ENCODE data around the gene STC2.

The STC2 gene

DNA sequence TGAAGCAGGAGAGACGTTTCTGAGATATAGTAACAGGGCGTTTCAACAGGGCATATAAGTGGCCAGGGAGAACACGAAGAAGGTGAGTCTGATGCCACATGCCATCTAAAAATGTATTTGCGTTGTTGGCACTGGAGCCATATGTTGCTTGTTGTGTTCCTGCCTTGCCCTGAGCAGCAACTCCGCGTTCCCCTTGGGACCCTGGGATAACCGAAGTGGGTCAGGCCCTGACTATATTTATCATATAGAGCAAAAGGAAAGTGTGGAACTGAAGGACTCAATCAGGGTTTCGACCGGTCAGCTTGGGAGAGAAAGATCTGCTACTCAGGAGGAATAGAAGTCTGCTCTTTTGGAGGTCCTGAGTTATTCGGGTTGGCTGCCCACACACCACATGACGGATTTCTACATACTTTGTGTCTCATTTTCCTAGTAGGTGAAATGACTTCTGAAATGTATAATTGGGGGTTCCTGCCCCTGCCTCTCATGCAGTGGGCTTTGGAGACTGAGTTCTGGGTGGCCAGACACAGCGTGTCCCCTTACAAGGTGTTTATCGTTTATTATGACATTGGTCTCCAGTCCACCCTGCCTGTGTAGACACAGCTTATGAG lies 3.0 kb downstream of the STC2 start:
- Histone ChIP-seq H2BK15ac (ENCODE audit: low read length) (no peak overlapping the region), H3K14ac (ENCODE audit: low read length) (no peak overlapping the region), H3K4me2 (ENCODE audit: insufficient read depth, low read length, poor library complexity, severe bottlenecking) (no peak overlapping the region), H3K9me3 (replicated peaks in 1 of 2; ENCODE audit: control insufficient read depth in 2 of 2, insufficient read depth in 1 of 2, low read depth in 1 of 2, low read length in 2 of 2) (no peaks in the 10 kb centered on the region), H3K79me1 (ENCODE audit: low read depth, low read length) (no peaks in the 10 kb centered on the region), H3K4ac (ENCODE audit: low read length) (no peak overlapping the region), H4K8ac (ENCODE audit: low read depth, low read length) (no peak overlapping the region), H3K27ac (replicated peaks; ENCODE audit: low read length) (no peak overlapping the region), H3K4me3 (ENCODE audit: low read length in 2 of 2) (no peak overlapping the region), H2AK5ac (ENCODE audit: low read depth, low read length) (no peak overlapping the region), H2BK5ac (ENCODE audit: low read length) (no peak overlapping the region), H3K9ac (ENCODE audit: low read depth, low read length, poor library complexity) (no peak overlapping the region), H2BK120ac (ENCODE audit: low read depth, low read length) (no peak overlapping the region), H3K23ac (ENCODE audit: low read depth, low read length, poor library complexity) (no peak overlapping the region), H4K91ac (ENCODE audit: low read depth, low read length, poor library complexity) (no peak overlapping the region), H2AFZ (ENCODE audit: low read length) (no peak overlapping the region), H3K18ac (ENCODE audit: low read length) (no peak overlapping the region), H3K4me1 (ENCODE audit: control insufficient read depth in 2 of 2, insufficient read depth in 1 of 2, low read depth in 1 of 2, low read length in 2 of 2) (peaks cover 10 to 22% of the 10 kb centered on the region in 2 donors), H3K27me3 (ENCODE audit: control insufficient read depth in 3 of 3, insufficient read depth in 3 of 3, low read depth in 1 of 3, low read length in 3 of 3) (peaks cover 3 to 63% (median 27%) of the 10 kb centered on the region in 3 experiments), H3K36me3 (replicated peaks in 1 of 2; ENCODE audit: control insufficient read depth in 2 of 2, insufficient read depth in 2 of 2, low read length in 2 of 2) (peaks cover 10 to 20% of the 10 kb centered on the region in 2 donors), H2BK12ac (ENCODE audit: low read length) (no peak overlapping the region)
- WGBS, 2 donors (ENCODE audit: extremely low coverage in 2 of 2, insufficient read length in 2 of 2, insufficient replicate concordance in 1 of 2) = no CpG with 5 or more reads among the region's 13 CpGs
- no peak for DNase-seq (ENCODE audit: low spot score)

DNA sequence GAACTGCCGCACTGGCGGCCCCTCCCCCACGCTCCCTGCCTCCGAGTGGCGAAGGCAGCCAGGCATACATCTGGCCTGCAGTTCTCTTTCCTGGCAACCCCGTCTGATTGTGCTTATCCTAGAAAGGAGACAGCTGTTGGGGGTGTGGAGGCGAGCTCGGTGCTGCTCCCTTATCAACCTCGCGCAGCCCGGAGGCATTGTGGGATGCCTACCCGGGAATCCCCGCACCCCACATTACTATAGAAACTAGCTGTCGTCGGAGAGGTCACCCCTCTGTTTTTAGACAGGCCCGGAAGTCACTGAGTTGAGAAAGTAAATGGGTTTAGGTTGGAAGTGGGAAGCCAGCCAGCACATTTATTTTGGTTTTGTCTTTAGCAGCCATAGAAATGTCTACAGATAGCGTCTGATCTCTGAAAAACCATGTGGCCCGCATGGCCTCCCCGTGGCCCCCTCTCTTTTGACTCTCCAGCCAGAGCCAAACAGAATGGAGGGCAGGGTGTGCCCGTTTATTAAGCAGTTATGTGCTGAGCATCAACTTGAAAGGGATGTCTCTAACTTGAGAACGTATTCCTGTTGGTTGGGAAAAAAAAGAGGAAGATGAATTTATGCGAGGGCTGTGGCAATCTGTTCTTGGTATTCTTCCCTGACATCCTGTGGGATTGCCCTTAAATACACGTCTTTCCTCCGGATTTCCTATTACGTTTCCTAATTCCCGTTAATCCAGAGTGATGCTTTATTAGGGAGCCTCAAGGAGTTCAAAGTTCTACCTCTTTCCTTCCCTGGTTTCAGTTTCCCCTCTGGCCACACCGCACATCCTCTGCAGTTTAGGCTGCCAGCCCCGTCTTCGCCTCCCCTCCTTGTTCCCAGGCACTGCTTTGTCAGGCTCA lies 3.9 kb downstream of the STC2 start:
- Histone ChIP-seq H3K23ac (ENCODE audit: low read depth, low read length, poor library complexity) (no peak overlapping the region), H4K8ac (ENCODE audit: low read depth, low read length) (no peak overlapping the region), H2AK5ac (ENCODE audit: low read depth, low read length) (no peak overlapping the region), H3K27me3 (ENCODE audit: control insufficient read depth in 3 of 3, insufficient read depth in 3 of 3, low read depth in 1 of 3, low read length in 3 of 3) (peaks cover 3 to 57% (median 23%) of the 10 kb centered on the region in 3 experiments), H2BK120ac (ENCODE audit: low read depth, low read length) (no peak overlapping the region), H2BK12ac (ENCODE audit: low read length) (no peak overlapping the region), H3K4me3 (ENCODE audit: low read length in 2 of 2) (no peak overlapping the region), H3K36me3 (replicated peaks in 1 of 2; ENCODE audit: control insufficient read depth in 2 of 2, insufficient read depth in 2 of 2, low read length in 2 of 2) (peaks cover 10 to 25% of the 10 kb centered on the region in 2 donors), H3K9ac (ENCODE audit: low read depth, low read length, poor library complexity) (no peak overlapping the region), H3K4ac (ENCODE audit: low read length) (no peak overlapping the region), H3K27ac (replicated peaks; ENCODE audit: low read length) (no peak overlapping the region), H3K9me3 (replicated peaks in 1 of 2; ENCODE audit: control insufficient read depth in 2 of 2, insufficient read depth in 1 of 2, low read depth in 1 of 2, low read length in 2 of 2) (no peaks in the 10 kb centered on the region), H2AFZ (ENCODE audit: low read length) (no peak overlapping the region), H3K18ac (ENCODE audit: low read length) (no peak overlapping the region), H4K91ac (ENCODE audit: low read depth, low read length, poor library complexity) (no peak overlapping the region), H2BK5ac (ENCODE audit: low read length) (no peak overlapping the region), H3K4me2 (ENCODE audit: insufficient read depth, low read length, poor library complexity, severe bottlenecking) (no peak overlapping the region), H3K79me1 (ENCODE audit: low read depth, low read length) (no peaks in the 10 kb centered on the region), H2BK15ac (ENCODE audit: low read length) (no peak overlapping the region), H3K4me1 (ENCODE audit: control insufficient read depth in 2 of 2, insufficient read depth in 1 of 2, low read depth in 1 of 2, low read length in 2 of 2) (peaks cover 9 to 21% of the 10 kb centered on the region in 2 donors), H3K14ac (ENCODE audit: low read length) (no peak overlapping the region)
- WGBS, 2 donors (ENCODE audit: extremely low coverage in 2 of 2, insufficient read length in 2 of 2, insufficient replicate concordance in 1 of 2) = no CpG with 5 or more reads among the region's 29 CpGs
- DNase-seq (ENCODE audit: low spot score) = no peak

DNA sequence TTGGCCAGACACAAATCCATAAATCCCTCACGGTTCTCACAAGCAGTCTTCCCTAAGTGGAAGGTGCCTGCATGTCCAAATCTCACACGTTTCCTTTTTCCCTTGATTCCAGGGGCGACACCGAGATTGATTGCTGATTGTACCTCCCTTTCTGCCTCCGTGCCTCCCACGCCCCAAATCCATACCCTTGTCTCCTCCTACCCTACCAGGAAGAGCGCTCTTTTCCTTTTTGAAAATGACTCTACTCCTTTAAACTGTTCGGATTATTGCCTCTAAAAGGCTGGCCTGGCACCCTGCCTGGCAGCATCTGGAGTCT lies 4.5 kb downstream of the STC2 start:
- Histone ChIP-seq H2BK15ac (ENCODE audit: low read length) (no peak overlapping the region), H3K4ac (ENCODE audit: low read length) (no peak overlapping the region), H2AFZ (ENCODE audit: low read length) (no peak overlapping the region), H3K36me3 (replicated peaks in 1 of 2; ENCODE audit: control insufficient read depth in 2 of 2, insufficient read depth in 2 of 2, low read length in 2 of 2) (peaks cover 10 to 27% of the 10 kb centered on the region in 2 donors), H3K79me1 (ENCODE audit: low read depth, low read length) (no peaks in the 10 kb centered on the region), H4K91ac (ENCODE audit: low read depth, low read length, poor library complexity) (no peak overlapping the region), H2BK12ac (ENCODE audit: low read length) (no peak overlapping the region), H3K4me2 (ENCODE audit: insufficient read depth, low read length, poor library complexity, severe bottlenecking) (no peak overlapping the region), H3K27me3 (ENCODE audit: control insufficient read depth in 3 of 3, insufficient read depth in 3 of 3, low read depth in 1 of 3, low read length in 3 of 3) (peaks cover 3 to 51% (median 20%) of the 10 kb centered on the region in 3 experiments), H3K14ac (ENCODE audit: low read length) (no peak overlapping the region), H3K9ac (ENCODE audit: low read depth, low read length, poor library complexity) (no peak overlapping the region), H2BK120ac (ENCODE audit: low read depth, low read length) (no peak overlapping the region), H3K4me3 (ENCODE audit: low read length in 2 of 2) (no peak overlapping the region), H3K18ac (ENCODE audit: low read length) (no peak overlapping the region), H3K4me1 (ENCODE audit: control insufficient read depth in 2 of 2, insufficient read depth in 1 of 2, low read depth in 1 of 2, low read length in 2 of 2) (peaks cover 8 to 15% of the 10 kb centered on the region in 2 donors), H3K23ac (ENCODE audit: low read depth, low read length, poor library complexity) (no peak overlapping the region), H4K8ac (ENCODE audit: low read depth, low read length) (no peak overlapping the region), H3K27ac (replicated peaks; ENCODE audit: low read length) (no peak overlapping the region), H2AK5ac (ENCODE audit: low read depth, low read length) (no peak overlapping the region), H2BK5ac (ENCODE audit: low read length) (no peak overlapping the region), H3K9me3 (replicated peaks in 1 of 2; ENCODE audit: control insufficient read depth in 2 of 2, insufficient read depth in 1 of 2, low read depth in 1 of 2, low read length in 2 of 2) (no peaks in the 10 kb centered on the region)
- no peak for DNase-seq (ENCODE audit: low spot score)
- no CpG with 5 or more reads among the region's 8 CpGs for WGBS, 2 donors (ENCODE audit: extremely low coverage in 2 of 2, insufficient read length in 2 of 2, insufficient replicate concordance in 1 of 2)

DNA sequence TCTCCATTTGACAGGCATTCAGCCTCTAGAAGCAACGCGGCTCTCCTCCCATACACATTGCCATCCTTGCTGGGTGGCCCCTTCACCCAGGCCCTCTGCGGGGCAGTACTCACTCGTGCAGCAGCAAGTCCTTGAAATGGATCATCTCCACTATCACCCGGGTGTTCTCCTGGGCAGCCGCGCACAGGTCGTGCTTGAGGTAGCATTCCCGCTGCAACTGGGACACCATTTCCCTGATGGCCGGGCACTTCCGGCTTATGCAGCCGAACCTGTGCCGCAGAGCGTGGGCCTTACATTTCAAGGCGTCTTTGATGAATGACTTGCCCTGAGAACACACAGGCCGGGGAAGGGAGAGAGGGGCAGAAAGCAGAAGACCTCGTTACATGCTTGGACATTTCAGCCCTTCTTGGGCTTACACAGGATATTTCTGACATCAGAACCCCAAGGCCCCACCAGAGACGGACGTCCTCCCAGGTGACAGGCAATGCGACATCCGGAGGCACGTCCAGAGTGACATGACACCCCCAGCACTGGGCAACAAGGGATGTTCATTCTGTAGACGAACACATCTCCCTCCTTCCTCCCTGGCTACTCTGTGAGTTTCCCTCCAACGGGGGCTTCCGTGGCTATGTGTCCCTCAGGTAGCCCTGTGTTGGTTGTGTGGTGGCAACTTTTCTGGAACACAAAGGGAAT lies 5.0 kb downstream of the STC2 start:
- H3K27ac ChIP-seq (replicated peaks; ENCODE audit: low read length) = no peak overlapping the region
- no peak overlapping the region for H3K14ac ChIP-seq (ENCODE audit: low read length)
- H3K23ac ChIP-seq (ENCODE audit: low read depth, low read length, poor library complexity) = peak overlapping the region; percentile 67
- H3K4me3 ChIP-seq (ENCODE audit: low read length in 2 of 2) = no peak overlapping the region
- H3K27me3 ChIP-seq (ENCODE audit: control insufficient read depth in 3 of 3, insufficient read depth in 3 of 3, low read depth in 1 of 3, low read length in 3 of 3) = peaks cover 3 to 46% (median 19%) of the 10 kb centered on the region in 3 experiments
- no peak overlapping the region for H4K91ac ChIP-seq (ENCODE audit: low read depth, low read length, poor library complexity)
- H3K9me3 ChIP-seq (replicated peaks in 1 of 2; ENCODE audit: control insufficient read depth in 2 of 2, insufficient read depth in 1 of 2, low read depth in 1 of 2, low read length in 2 of 2) = no peaks in the 10 kb centered on the region
- no peak overlapping the region for H3K4ac ChIP-seq (ENCODE audit: low read length)
- no peak for DNase-seq (ENCODE audit: low spot score)
- no peak overlapping the region for H3K9ac ChIP-seq (ENCODE audit: low read depth, low read length, poor library complexity)
- H3K4me2 ChIP-seq (ENCODE audit: insufficient read depth, low read length, poor library complexity, severe bottlenecking) = no peak overlapping the region
- no peaks in the 10 kb centered on the region for H3K79me1 ChIP-seq (ENCODE audit: low read depth, low read length)
- H2BK15ac ChIP-seq (ENCODE audit: low read length) = no peak overlapping the region
- peaks cover 10 to 29% of the 10 kb centered on the region in 2 donors for H3K36me3 ChIP-seq (replicated peaks in 1 of 2; ENCODE audit: control insufficient read depth in 2 of 2, insufficient read depth in 2 of 2, low read length in 2 of 2)
- H2BK12ac ChIP-seq (ENCODE audit: low read length) = no peak overlapping the region
- peak overlapping the region; percentile 42 for H2BK5ac ChIP-seq (ENCODE audit: low read length)
- no peak overlapping the region for H2AK5ac ChIP-seq (ENCODE audit: low read depth, low read length)
- H2AFZ ChIP-seq (ENCODE audit: low read length) = no peak overlapping the region
- no peak overlapping the region for H2BK120ac ChIP-seq (ENCODE audit: low read depth, low read length)
- peaks cover 5 to 12% of the 10 kb centered on the region in 2 donors for H3K4me1 ChIP-seq (ENCODE audit: control insufficient read depth in 2 of 2, insufficient read depth in 1 of 2, low read depth in 1 of 2, low read length in 2 of 2)
- no peak overlapping the region for H3K18ac ChIP-seq (ENCODE audit: low read length)
- no CpG with 5 or more reads among the region's 25 CpGs for WGBS, 2 donors (ENCODE audit: extremely low coverage in 2 of 2, insufficient read length in 2 of 2, insufficient replicate concordance in 1 of 2)
- H4K8ac ChIP-seq (ENCODE audit: low read depth, low read length) = no peak overlapping the region

Measured in neuronal stem cell (in vitro differentiated cells).